GM18498 (cell line): ENCODE data around the gene ZNF641.

Source experiments
- ATAC-seq: cut with Tn5 transposase; IDR thresholded peaks from one replicate; pipeline ENCODE4 v1.9.1; 2021; ENCODE audit warnings: mild to moderate bottlenecking, moderate library complexity; ENCODE audit not compliant: unreplicated experiment

Gene ZNF641

DNA sequence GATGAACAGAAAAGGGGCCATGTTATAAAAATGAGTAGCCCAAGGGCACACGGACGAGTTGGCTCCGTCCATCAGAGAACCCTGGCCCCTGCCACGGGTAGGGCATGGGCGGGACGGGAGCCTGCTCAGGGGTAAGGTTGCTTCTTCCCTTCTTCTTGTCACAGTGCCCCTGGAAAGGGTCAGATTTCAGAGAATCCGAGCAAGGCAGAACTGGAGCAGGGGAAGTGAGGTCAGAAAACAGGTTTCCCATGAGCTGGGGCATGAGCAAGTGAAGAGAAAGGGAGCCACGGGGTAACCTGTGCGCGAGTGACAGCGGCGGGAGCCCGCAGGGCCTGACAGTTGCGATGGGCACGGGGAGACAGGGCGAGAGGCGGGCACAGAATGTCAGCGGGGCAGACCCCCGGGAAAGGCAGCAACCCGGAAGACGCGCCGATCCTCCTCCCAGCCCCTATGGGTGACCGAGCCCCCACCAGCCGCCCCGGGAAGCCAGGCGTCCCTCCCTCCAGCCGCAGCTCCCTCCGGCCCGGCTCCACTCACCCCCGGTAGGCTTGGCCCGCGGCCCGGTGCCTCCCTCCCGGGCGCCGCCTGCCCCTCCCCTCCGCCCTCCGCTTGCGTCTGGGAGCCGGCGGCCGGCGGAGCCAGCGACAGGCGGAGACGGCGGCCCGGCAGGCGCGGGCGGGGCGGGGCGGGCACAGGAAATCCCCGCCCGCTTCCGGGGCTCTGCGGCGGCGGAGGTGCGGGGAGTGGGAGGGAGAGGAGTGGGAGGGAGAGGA, at the start of gene ZNF641:
TSS of gene ZNF641 (minus strand) at position 671 of the 773 bp plus-strand sequence. CDS start 2,829 bp downstream, outside the sequence.
- ATAC-seq: peak; percentile 93

DNA sequence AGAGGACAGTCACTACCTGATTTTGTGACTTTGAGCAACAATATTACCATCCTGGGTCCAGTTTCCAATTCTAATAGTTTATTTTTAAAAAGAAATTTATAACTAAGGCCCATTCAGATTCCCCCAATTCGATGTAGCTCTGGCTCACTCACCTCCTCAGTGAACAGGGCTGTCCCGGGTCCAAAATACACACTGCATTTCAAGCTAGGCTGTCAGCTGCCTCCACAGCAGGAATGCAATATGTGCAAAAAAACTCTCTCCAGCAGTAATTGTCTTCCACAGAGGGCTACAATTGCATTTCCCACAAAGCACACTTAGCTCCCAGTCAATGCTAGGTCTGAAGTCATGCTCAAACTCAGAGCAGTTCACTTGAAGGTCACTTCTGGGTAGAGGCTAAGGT, 39.3 kb upstream of the ZNF641 start:
- ATAC-seq: no peak

DNA sequence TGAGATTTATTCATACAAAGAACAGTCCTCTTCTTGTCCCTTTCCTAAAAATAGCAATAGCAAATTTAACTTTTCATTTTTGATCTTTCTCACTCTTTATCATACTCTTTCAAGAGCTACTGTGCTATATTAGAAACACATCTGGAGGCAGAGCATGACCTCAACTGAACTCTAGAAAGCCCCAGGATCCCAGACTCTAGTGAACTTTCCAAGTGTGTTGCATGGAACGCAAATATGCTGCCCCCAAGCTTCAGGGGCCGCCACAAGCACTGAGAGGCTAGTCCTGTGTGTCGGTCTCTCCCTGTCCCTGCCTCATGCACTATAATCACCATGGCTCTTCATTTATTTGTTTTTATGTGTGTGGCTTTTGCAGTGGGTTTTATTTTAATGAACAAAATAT, 38.7 kb upstream of the ZNF641 start:
- no peak for ATAC-seq

DNA sequence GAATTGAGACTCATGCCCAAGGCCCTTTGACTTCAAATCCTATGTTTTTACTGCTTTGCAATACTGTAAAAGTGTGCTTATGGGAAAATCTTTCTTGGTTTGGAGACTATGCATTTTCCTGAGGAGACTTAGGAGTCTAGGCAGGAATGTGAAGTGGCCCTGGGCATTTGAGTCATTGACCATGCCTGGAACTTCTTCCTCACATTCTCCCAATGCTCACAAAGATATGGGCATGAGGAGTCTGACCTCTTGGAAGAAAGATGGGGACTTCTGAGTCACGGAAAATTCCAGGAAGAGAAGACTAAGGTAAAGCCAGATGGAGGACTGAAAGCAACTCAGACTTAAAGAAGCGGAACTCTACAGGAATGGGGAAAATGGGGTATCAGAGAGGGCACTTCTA, 38.2 kb upstream of the ZNF641 start:
- no peak for ATAC-seq

DNA sequence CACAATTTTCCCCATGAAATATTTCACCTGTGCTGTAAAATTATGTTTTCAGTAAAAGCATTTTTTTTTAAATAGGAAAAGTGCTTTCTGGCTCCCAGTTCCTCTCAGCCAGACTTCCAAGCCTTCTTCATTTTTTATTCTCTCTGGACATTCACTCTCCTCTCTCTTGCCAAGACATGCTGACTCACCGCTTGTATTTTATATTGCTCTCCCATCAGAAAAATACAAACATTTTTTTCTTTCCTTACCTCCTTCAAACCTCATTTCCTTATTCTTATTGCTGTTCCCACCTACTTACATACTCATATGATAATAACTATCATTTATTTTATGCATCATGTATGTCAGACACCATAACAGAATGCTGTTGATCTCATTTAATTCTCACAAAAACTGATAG, 37.7 kb upstream of the ZNF641 start:
- no peak for ATAC-seq

DNA sequence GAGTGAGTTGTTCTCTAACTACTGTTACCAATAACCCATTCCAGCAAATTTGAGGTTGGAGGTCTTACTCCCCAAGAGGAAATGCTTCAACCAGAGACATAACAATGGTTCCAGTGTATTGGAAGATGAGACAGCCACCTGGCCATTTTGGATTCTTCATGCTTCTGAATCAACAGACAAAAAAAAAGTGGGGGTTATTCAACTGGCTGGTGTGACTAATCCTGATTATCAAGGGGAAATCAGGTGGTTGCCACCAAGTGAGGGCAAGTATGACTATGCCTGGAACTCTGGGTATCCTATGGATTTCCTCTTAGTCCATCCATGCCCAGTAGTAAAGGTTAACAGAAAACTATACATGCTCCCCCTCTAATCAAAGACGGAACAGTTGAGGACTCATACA, 29.9 kb upstream of the ZNF641 start:
- ATAC-seq: no peak

DNA sequence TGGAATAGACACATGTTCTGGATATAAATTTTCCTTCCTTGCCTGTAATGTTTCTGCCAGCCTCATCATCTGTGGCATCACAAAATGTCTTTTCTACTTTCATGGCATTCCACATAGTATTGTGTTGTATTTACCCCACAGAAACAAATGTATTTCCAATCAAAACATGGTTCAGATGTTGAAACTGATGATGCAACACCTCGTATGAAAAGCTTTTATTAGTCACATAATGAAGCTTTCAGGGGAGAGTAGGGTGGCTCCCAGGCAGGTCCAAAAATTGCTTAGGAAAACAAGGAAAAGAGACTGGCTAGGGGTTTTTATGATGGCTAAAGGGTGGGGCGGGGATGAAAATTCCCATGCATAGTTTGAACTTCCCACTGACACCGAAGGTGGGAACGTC, 29.1 kb upstream of the ZNF641 start:
- no peak for ATAC-seq

DNA sequence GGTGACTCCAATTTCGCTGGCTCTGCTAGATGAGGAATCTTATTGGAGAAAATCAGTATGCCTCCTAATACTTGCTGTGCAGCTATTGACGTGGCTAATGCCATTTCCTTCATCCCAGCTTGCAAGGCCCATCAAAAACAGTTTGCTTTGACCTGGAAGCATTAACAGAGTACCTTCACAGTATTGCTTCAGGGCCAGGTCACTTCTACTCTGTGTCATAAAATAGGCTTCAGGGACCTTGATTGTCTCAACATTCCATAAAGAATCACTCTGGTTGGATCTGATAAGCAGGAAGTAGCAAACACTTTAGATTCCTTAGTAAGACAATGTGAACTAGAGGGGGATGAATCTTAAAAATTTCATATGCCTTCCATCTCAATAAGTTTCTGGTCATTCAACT, 26.9 kb upstream of the ZNF641 start:
- no peak for ATAC-seq

DNA sequence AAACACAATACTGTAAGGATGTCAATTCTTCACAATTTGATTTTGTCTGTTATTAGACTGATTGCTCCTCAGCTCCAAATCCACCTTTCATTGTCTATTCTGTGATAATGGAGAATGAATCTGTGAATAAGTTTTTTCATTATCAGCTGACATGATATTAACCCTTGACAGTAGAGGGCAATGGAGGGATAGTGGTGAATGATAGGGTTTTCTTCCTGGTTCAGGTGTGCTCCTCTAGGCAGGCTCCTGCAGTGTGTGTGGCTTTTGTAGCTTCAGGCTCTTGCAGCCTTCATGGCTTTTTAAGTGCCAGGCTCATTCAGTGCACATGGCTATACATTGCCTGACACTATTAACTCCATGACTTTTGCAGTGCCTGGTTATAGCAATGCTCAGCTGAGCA, 23.4 kb upstream of the ZNF641 start:
- ATAC-seq: no peak

DNA sequence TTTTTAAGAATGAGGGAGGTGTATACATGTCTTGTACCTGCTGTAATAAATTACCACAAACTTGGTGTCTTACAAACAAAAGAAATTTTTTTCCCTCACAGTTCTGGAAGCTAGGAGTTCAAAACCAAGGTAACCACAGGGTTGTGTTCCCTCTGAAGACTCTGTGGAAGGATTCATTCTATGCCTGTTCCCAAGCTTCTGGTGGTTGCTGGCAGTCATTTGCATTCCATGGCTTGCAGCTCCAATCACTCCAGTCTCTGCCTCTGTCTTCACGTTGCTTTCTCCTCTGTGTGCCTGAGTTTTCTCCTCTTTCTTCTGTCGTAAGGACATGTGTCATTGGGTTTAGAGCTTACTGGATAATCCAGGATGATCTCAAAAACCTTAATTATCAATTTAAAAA, 15.4 kb upstream of the ZNF641 start:
- no peak for ATAC-seq

DNA sequence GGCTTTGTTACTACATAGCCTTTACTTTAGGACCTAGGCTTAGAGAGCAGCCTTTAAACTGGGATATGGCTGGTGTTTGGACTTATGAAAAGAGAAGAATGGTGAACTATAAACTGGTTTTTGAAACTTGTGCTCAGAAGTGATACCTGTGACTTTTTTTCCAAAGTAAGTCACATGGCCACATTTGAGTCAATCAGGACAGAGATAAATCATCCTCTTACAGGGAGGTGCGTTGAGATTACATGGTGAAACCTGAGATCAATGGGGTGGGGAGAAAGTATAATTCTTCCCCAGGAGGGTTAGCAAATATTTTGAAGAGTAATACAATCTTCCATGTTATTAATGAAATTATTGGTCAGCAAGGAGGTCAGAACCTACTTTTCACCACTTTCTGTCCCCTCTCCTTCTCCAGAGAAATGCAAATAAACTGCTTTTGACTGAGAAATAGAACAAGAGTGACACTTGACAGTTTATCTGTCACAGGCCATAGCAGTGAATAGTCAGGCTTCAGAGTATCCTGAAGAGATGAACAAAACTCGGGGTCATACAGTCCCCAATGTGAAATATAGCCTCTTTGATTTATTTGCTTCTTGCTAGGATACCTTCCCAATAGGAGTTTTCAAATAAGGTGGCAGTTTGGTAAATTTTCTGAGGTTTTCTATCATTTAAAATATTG, 11.1 kb upstream of the ZNF641 start:
- no peak for ATAC-seq

DNA sequence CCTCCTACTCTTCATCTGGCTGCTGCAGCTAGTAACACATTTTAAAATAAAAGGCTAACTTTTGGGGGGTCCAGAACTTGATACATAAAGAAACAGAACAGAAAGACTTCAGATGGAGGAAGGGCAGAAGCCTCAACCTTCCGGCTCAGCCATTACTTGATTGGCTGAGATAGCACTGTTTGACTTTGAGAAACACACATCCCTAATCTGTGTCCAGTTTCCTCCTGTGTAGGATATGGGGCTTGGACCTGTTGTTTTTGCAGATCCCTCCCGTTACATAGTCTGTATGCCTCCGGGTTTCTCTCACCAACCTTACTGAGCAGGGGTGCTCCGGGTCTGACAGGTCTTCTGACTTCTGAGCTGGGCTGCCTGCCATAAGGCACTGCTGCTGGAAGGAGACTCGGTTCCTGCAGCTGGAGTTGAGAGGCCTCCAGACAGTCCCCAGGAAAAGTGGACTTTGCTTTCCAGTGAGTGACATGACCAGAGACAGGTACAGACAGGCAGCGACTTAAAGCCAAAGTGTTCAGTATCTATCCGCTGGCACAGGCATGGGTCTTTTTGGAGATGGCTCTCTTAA, 8.3 kb upstream of the ZNF641 start:
- no peak for ATAC-seq

DNA sequence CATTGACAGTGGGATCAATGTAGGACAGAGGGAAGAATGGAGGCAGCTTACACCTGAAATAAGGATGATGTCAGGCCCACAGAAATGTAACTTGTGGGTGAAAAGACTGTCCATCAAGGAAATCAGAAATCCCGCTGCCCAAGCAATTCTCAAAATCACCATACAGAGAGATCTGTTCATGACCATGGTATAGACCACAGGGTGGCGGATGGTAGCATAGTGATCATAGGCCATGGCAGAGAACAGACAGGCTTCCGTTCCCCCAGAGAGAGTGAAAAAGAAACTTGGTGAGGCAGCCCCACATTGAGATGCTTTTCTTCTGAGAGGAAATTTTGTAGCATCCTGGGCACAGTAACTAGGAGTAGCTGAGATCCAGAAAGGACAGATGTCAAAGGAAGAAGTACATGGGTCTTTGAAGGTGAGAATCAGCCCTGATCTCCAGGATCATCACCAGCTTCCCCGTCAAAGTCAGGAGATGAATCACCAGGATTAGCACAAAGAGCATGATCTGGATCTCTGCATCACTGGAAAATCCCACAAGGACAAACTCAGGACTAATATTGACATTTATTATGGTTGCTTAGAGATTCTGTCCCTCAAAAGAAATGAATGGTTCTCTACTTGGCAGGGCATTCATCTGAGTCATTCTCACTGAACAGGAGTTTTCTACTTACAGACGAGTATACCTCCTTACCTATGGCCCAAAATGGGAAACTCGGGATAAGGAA, 5.5 kb upstream of the ZNF641 start:
- ATAC-seq: no peak

DNA sequence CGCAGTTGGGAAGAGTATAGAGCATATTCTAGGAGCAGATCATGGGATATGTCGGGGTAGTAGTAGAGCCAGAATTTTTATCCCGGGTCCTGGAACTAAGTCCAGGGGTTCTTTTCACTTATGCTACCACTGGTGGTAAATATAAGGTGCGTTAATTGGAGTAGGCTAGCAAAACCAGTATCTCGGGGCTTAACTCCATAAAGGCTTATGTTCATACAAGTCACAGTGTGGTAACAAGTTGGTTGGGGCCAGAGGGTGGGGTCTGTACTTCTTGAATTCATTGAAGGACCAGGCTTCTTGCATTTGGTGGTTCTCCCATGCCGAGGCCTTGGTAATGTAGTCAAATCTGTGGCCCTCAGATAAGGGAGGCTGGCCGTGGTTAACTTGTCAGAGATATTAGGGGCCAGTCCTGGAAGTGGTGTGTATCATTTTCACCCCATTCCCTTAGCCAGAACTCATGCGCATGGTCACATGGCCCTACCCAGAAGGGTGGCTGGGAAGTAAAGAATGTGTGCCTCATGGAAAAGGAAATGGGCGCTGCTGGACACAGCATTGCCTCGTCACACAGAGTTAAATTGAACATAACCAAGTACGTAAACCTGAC, 1.5 kb upstream of the ZNF641 start:
- no peak for ATAC-seq

DNA sequence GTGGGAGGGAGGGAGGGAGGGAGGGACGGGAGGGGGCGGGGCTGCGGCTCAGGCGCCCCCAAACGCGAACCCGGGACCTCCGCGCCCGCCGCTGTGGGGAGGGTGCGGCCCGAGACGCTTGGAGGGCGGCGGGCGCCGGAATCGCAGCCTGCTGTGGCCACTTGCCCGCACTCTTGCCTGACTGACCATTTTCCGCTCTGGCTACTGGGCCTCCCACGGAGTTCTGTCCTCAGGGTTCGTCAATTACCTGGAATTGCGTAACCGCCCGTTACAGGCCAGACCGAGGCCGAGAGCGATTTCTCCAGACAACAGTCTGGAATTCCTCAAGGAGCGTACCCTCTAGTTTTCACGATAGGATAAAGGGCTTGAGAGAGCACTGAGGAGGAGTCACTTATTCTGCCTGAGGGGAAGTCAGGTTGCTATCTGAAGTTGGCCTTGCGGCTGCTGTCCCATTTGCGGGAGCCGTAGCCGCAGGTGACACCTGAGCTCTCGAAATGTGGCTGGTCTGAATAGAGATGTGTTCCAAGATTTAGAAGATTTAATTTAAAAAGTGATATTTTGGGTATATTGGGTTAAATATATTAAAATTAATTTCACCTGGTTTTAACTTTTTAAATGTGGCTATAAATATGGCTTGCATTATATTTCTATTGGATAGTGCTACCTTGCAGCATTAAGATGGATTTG, 446 bp upstream of the ZNF641 start:
- no peak for ATAC-seq

DNA sequence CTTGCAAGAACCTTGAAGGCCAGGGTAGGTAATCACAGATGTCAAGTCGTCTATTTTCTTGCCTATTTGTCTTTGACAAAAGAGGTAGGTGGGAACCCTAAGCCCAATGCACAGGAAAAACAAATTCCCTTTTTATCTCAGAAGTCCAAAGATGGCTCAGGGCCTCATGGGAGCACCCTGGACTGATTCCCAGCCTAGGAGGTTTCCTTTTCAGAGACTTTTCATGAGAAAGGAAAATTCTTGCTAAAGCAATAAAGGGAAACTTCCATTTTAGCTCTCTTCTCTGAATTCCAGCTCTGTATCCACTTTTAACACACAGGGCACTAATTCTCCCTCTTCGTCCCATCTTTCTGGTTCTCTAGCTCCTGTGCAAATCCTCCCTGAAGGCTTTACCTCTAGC, 1.2 kb downstream of the ZNF641 start:
- no peak for ATAC-seq

DNA sequence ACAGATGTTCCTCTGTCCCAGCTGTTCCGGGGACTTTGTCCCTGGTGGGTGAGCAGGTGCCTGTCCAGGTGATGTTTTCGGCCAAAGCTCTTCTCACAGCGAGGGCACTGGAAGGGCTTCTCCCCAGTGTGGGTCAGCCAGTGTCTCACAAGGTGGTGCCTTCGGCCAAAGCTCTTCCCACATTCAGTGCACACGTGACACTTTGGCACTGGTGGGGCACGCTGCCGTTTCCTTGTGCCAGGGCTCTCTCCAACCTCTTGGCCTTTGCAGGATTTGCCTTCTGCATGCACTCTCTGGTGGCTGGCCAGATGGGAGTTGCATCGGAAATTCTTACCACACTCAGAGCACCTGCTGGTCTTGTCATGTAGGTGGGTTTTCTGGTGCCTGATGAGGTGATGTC, 7.7 kb downstream of the ZNF641 start:
- no peak for ATAC-seq

DNA sequence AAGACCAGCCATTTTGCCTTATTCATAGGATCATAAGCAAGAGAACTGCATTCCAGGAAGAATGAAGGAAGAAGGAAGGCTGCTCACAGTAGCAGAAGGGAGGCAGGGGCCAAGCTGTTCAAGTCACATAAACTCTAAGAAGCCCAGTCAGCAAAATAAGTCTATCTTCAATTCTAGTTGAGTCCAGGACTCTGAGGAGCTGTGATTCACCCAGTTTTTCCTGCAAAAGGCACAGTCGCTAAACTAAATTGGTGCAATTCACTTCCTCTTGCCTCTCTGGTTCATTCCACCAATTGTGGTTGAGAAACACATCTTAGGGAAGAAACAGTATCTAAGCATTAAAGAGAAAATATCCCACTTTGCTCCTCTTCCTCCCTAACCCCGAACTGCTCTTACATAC, 9.8 kb downstream of the ZNF641 start:
- ATAC-seq: no peak

DNA sequence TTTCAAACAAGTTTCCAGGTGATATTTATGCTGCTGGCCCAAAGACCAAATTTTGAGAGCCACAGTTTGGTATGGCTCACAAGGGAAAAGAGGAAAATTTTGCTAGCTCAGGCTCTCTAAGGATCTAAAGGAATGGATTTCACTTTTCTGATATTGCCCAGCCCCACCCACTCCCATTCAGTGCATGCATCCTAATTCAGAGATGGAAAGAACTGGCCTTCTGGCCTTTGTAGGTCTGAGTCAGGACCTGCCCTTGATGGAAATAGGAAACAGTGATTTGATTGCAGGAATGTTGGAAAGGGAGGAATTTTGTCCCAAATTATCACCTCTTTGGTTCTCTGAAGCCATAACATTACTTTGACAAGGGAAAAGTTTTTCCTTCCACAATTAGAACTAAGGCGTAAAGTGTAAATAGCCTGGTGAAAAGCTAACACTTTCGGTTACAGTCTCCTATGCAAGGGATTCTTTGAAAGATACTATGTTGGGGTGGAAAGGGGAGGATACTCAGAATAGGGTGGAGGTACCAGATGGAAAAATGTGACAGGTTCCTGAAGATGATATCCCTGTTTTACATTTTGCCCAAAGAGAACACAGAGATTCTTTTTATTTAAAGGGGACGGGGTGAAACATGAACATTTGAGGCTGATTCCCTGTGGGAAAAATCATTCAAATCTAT, 11.1 kb downstream of the ZNF641 start:
- no peak for ATAC-seq

DNA sequence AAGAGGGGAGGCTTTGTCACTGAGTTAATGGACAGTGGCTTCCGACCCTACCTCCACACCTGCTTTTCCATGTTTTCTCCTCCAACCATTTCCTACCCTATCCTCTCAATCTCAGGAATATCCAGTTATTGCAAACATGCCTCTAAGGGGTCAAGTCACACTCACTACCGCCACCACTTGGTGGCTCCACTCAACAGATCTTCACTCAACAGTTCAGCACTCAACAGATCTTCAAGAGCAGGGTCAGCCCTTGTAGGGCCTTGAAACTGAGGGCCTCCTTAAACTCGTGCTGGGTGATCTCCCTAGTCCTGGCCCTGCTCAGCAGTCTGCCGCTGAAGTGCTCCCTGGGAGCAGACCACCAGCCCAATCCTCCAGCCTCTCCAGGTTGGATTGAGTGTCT, 14.2 kb downstream of the ZNF641 start:
- ATAC-seq: no peak
